ENCODE results near the gene HPCAL1.

- TF ChIP-seq POLR2A (IDR thresholded peaks at IDR 0.05) (no peak), CTCF (IDR thresholded peaks at IDR 0.05) (no peak)
These were observed 50.3 kb downstream of the HPCAL1 start for GRCh38 chr2:10352972-10353371.

All from lower leg skin (tissue), 3 donors.